Kidney glomerular epithelial cell (primary cell): ENCODE results near the gene MLXIP.

Experiments
- DNase-seq: peaks from one replicate; lab custom pipeline; 2025; lab: John Stamatoyannopoulos, UW

MLXIP gene

GRCh38 chr12:122189626-122190475 lies 111.3 kb downstream of the MLXIP start:
- no peak for DNase-seq

- DNase-seq, result peak; percentile 9
These were observed 112.5 kb downstream of the MLXIP start for GRCh38 chr12:122190842-122191668.

GRCh38 chr12:122192441-122192840 lies 113.9 kb downstream of the MLXIP start:
- DNase-seq, result no peak

DNA sequence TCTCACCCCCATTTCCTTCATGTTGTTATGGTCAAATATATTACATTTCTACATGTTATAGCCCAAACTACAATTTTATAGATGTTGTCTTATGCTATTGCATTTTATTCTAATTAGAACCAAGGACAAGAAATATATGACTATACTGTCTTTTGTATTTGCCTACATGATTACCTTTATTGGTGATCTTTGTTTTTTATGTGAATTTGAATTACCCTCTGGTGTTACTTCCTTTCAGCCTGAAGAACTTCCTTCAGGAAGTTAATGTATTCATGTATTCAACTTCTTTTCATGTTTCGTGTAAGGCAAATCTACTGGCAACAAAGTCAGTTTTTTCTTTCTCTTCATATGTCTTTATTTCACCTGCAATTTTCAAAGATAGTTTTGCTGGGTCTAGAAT lies 116.2 kb downstream of the MLXIP start:
- no peak for DNase-seq

GRCh38 chr12:122195405-122195804 lies 116.8 kb downstream of the MLXIP start:
- no peak for DNase-seq
